OCI-LY1 (cell line): ENCODE measurements around the gene CCNDBP1.

Source experiments
- H2AFZ ChIP-seq: fragments of 200-600 bp; sonication (generic), shearing (Covaris generic); 2 replicates; pipeline ENCODE4 v1.6.0; 2014; ENCODE audit warnings: antibody characterized with exemption, mild to moderate bottlenecking, low read length
- H3F3A ChIP-seq: fragments of 200-600 bp; sonication (generic), shearing (Covaris generic); 2 replicates; pipeline ENCODE4 v1.6.0; 2014; ENCODE audit warnings: mild to moderate bottlenecking, antibody characterized with exemption, low read length, moderate library complexity; ENCODE audit not compliant: insufficient read depth
- H3K27ac ChIP-seq: fragments of 200-600 bp; sonication (generic); 2 replicates; pipeline ENCODE4 v1.5.1; 2014; ENCODE audit warnings: low read length, mixed run types, mild to moderate bottlenecking, low read depth; ENCODE audit not compliant: poor library complexity, severe bottlenecking
- H3K27me3 ChIP-seq: fragments of 200-600 bp; sonication (generic); 2 replicates; pipeline ENCODE4 v1.6.0; 2014; ENCODE audit warnings: antibody characterized with exemption, mild to moderate bottlenecking, low read length, moderate library complexity; ENCODE audit not compliant: insufficient read depth
- H3K36me3 ChIP-seq: fragments of 200-600 bp; sonication (generic); 2 replicates; pipeline ENCODE4 v1.6.1; 2014; ENCODE audit warnings: mild to moderate bottlenecking, antibody characterized with exemption, low read length, moderate library complexity, mixed read lengths; ENCODE audit not compliant: insufficient read depth
- H3K4me1 ChIP-seq: fragments of 200-600 bp; sonication (generic); 2 replicates; pipeline ENCODE4 v1.5.1; 2014; ENCODE audit warnings: mild to moderate bottlenecking, low read length, moderate library complexity; ENCODE audit not compliant: insufficient read depth, severe bottlenecking
- H3K4me2 ChIP-seq: fragments of 200-600 bp; sonication (generic), shearing (Covaris generic); 2 replicates; pipeline ENCODE4 v1.6.1; 2014; ENCODE audit warnings: low read length
- H3K4me3 ChIP-seq: fragments of 200-600 bp; sonication (generic); 2 replicates; pipeline ENCODE4 v1.5.1; 2014; ENCODE audit warnings: low read length, low read depth, mild to moderate bottlenecking, mixed read lengths; ENCODE audit not compliant: poor library complexity, severe bottlenecking
- H3K79me2 ChIP-seq: fragments of 200-600 bp; shearing (Covaris generic); 2 replicates; pipeline ENCODE4 v1.6.1; 2016; ENCODE audit warnings: mixed run types, low read length, mixed read lengths; ENCODE audit not compliant: insufficient read depth
- H3K9ac ChIP-seq: fragments of 200-600 bp; sonication (generic), shearing (Covaris generic); 2 replicates; pipeline ENCODE4 v1.6.1; 2014; ENCODE audit warnings: mild to moderate bottlenecking, low read length, mixed read lengths
- H3K9me2 ChIP-seq: fragments of 200-600 bp; sonication (generic), shearing (Covaris generic); 2 replicates; pipeline ENCODE4 v1.6.1; 2014; ENCODE audit warnings: low read depth, mild to moderate bottlenecking, low read length, mixed read lengths
- H3K9me3 ChIP-seq: fragments of 200-600 bp; shearing (Covaris generic); 2 replicates; pipeline ENCODE4 v1.6.1; 2014; ENCODE audit warnings: low read length, mixed read lengths
- H4K20me1 ChIP-seq: fragments of 200-600 bp; sonication (generic), shearing (Covaris generic); 2 replicates; pipeline ENCODE4 v1.6.0; 2016; ENCODE audit warnings: mild to moderate bottlenecking, low read length; ENCODE audit not compliant: insufficient read depth
- EZH2 ChIP-seq: fragments of 200-600 bp; sonication (generic), shearing (Covaris generic); IDR thresholded peaks from 2 replicates; pipeline ENCODE4 v1.8.0; 2017; ENCODE audit warnings: borderline replicate concordance, mixed run types, mild to moderate bottlenecking, antibody characterized with exemption, low read length, moderate library complexity, mixed read lengths
- TF ChIP-seq, protein P1 (sequence below): fragments of 200-600 bp; sonication (generic), shearing (Covaris generic); IDR thresholded peaks from 2 replicates; pipeline ENCODE4 v1.5.1; 2017; ENCODE audit warnings: mild to moderate bottlenecking, antibody characterized with exemption, low read length, moderate library complexity, mixed read lengths

CCNDBP1 gene

DNA sequence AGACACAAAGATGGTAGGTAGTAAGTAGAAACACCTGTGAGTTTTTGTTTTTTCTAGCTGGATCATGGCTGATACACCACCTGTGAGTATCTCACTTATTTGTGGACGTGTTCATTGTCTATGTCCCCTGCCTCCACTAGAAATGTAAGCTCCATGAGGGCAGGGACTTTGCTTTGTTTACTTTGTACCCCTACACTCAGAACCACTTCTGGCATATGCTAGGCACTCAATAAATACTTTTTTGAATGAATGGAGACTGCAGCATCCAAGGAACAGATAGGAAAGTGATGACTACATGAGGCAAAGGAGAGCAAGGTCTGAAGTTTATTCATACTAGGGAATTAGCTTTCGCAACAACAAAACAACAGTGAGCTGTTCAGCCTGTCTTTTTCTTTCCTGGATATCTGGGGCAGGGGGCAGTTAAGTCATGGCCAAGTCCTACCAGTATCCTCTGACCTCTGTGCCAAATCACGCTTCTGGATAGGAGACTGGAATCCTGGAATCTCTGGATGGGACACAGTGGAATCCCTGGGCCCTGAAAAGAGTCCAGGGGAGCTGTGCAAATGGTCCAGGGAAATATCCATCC is 47.2 kb downstream of the CCNDBP1 start:
- Histone ChIP-seq H3K36me3 (no peaks in the 10 kb centered on the region), H3K4me1 (no peaks in the 10 kb centered on the region), H3K79me2 (no peaks in the 10 kb centered on the region), H3K9me2 (no peaks in the 10 kb centered on the region), H3K27ac (no peak overlapping the region), H3K9ac (no peak overlapping the region), H3K4me3 (no peak overlapping the region), H4K20me1 (no peaks in the 10 kb centered on the region), H3K9me3 (no peaks in the 10 kb centered on the region), H2AFZ (no peak overlapping the region), H3F3A (no peaks in the 10 kb centered on the region), H3K27me3 (no peaks in the 10 kb centered on the region), H3K4me2 (no peak overlapping the region)
- TF ChIP-seq, protein P1, sequence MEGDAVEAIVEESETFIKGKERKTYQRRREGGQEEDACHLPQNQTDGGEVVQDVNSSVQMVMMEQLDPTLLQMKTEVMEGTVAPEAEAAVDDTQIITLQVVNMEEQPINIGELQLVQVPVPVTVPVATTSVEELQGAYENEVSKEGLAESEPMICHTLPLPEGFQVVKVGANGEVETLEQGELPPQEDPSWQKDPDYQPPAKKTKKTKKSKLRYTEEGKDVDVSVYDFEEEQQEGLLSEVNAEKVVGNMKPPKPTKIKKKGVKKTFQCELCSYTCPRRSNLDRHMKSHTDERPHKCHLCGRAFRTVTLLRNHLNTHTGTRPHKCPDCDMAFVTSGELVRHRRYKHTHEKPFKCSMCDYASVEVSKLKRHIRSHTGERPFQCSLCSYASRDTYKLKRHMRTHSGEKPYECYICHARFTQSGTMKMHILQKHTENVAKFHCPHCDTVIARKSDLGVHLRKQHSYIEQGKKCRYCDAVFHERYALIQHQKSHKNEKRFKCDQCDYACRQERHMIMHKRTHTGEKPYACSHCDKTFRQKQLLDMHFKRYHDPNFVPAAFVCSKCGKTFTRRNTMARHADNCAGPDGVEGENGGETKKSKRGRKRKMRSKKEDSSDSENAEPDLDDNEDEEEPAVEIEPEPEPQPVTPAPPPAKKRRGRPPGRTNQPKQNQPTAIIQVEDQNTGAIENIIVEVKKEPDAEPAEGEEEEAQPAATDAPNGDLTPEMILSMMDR = no peak
- no peak for TF ChIP-seq EZH2

DNA sequence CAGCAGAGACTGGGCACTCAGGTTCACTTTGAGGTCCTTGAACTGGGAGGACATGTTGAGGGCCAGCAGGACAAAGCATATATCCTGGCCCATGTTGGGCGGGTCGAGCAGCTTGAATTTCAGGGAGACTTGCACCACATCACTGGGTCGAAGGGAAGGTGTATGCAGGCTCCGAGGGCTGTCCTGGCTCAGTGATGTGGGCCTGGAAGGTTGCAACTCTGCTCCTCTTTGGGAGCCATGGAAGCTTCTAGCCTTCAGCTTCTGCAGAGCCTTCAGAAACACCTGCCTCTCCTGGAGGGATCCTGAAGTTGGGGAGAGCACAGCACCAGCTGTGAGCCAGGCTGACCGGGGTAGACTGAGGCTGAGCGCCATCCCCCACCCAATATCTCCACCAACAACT is 50.3 kb downstream of the CCNDBP1 start:
- H3K4me1 ChIP-seq = no peaks in the 10 kb centered on the region
- TF ChIP-seq, protein P1 = no peak
- no peak for TF ChIP-seq EZH2
- no peaks in the 10 kb centered on the region for H3K27me3 ChIP-seq
- H3K4me3 ChIP-seq = no peak overlapping the region
- H3K4me2 ChIP-seq = no peak overlapping the region
- no peak overlapping the region for H2AFZ ChIP-seq
- H3K79me2 ChIP-seq = no peaks in the 10 kb centered on the region
- H3K36me3 ChIP-seq = no peaks in the 10 kb centered on the region
- no peak overlapping the region for H3K27ac ChIP-seq
- H4K20me1 ChIP-seq = no peaks in the 10 kb centered on the region
- H3K9me2 ChIP-seq = no peaks in the 10 kb centered on the region
- no peaks in the 10 kb centered on the region for H3K9me3 ChIP-seq
- H3K9ac ChIP-seq = no peak overlapping the region
- no peaks in the 10 kb centered on the region for H3F3A ChIP-seq

GRCh38 chr15:43237842-43238470 is 52.8 kb downstream of the CCNDBP1 start:
- Histone ChIP-seq H3K27ac (no peak overlapping the region), H3K9me2 (no peaks in the 10 kb centered on the region), H3K9me3 (no peaks in the 10 kb centered on the region), H3K4me1 (no peaks in the 10 kb centered on the region), H3K4me2 (no peak overlapping the region), H4K20me1 (no peaks in the 10 kb centered on the region), H3K27me3 (no peaks in the 10 kb centered on the region; the same call in 1 of the 2 replicates), H2AFZ (no peak overlapping the region), H3K36me3 (no peaks in the 10 kb centered on the region), H3K4me3 (no peak overlapping the region), H3K79me2 (no peaks in the 10 kb centered on the region), H3K9ac (no peak overlapping the region), H3F3A (no peaks in the 10 kb centered on the region)
- no peak for TF ChIP-seq EZH2
- TF ChIP-seq, protein P1 = no peak
